Activated CD4-positive, alpha-beta memory T cell treated with anti-CD3 and anti-CD28 coated beads for 36 hours (primary cell): Measurements from ENCODE around the gene ATL2. TPM values are rescaled to one million over a fixed set of nuclear protein-coding genes. Genes with fewer than 3 reads are reported as not detected.

Experiments used
- CTCF ChIA-PET: fragments of 350-600 bp; sonication (Branson Sonifier 250); formaldehyde crosslinking; loops from one replicate; lab custom pipeline; 2021; ENCODE audit warnings: antibody characterized with exemption, inconsistent platforms; lab: Charles Lee
- POLR2A ChIA-PET: fragments of 350-600 bp; sonication (Branson Sonifier 250); formaldehyde crosslinking; loops from one replicate; lab custom pipeline; 2021; ENCODE audit warnings: antibody characterized with exemption; lab: Charles Lee
- DNase-seq: peaks from one replicate; pipeline ENCODE4 v3.0.0-alpha.2; 2020
- H3K27ac Mint-ChIP-seq: one replicate; pipeline ENCODE4 v1.8.0; 2021; ENCODE audit warnings: mixed read lengths
- H3K27me3 Mint-ChIP-seq: one replicate; pipeline ENCODE4 v1.8.0; 2021; ENCODE audit warnings: mixed read lengths
- H3K36me3 Mint-ChIP-seq: one replicate; pipeline ENCODE4 v1.8.0; 2021; ENCODE audit warnings: mixed read lengths
- H3K4me1 Mint-ChIP-seq: one replicate; pipeline ENCODE4 v1.8.0; 2021; ENCODE audit warnings: low read depth, mixed read lengths
- H3K4me3 Mint-ChIP-seq: one replicate; pipeline ENCODE4 v1.8.0; 2021; ENCODE audit warnings: mild to moderate bottlenecking, mixed read lengths
- H3K9me3 Mint-ChIP-seq: one replicate; pipeline ENCODE4 v1.8.0; 2021; ENCODE audit warnings: mixed read lengths
- intact Hi-C: fragments of 100-400 bp; cut with micrococcal nuclease; formaldehyde crosslinking; loops from one replicate; pipeline ENCODE4 v1.15.1; 2023
- total RNA-seq, 2 experiments: library from RNA; stranded (reverse); gene quantifications; one replicate each; pipeline ENCODE4 v1.2.3, GENCODE V29; 2021

ATL2 gene
- total RNA-seq, 2 experiments from 2014 or later = 51.3 to 53.9 TPM

- ChIA-PET CTCF (no interaction called here), POLR2A (no interaction called here)
- intact Hi-C loops = no loop called here
- Mint-ChIP-seq H3K4me3 (no peak overlapping the region), H3K4me1 (no peaks in the 10 kb centered on the region), H3K27me3 (no peaks in the 10 kb centered on the region), H3K36me3 (no peaks in the 10 kb centered on the region), H3K9me3 (peaks cover 16% of the 10 kb centered on the region), H3K27ac (no peak overlapping the region)
- DNase-seq = no peak
These were observed 32.4 kb upstream of the ATL2 start for GRCh38 chr2:38409156-38410102.

GRCh38 chr2:38407111-38407682 is 30.1 kb upstream of the ATL2 start:
- H3K27me3 Mint-ChIP-seq = no peaks in the 10 kb centered on the region
- intact Hi-C loops = no loop called here
- H3K4me1 Mint-ChIP-seq = no peaks in the 10 kb centered on the region
- peaks cover 4% of the 10 kb centered on the region for H3K9me3 Mint-ChIP-seq
- H3K27ac Mint-ChIP-seq = no peak overlapping the region
- no peaks in the 10 kb centered on the region for H3K36me3 Mint-ChIP-seq
- ChIA-PET CTCF (no interaction called here), POLR2A (no interaction called here)
- DNase-seq = no peak
- H3K4me3 Mint-ChIP-seq = no peak overlapping the region

DNA sequence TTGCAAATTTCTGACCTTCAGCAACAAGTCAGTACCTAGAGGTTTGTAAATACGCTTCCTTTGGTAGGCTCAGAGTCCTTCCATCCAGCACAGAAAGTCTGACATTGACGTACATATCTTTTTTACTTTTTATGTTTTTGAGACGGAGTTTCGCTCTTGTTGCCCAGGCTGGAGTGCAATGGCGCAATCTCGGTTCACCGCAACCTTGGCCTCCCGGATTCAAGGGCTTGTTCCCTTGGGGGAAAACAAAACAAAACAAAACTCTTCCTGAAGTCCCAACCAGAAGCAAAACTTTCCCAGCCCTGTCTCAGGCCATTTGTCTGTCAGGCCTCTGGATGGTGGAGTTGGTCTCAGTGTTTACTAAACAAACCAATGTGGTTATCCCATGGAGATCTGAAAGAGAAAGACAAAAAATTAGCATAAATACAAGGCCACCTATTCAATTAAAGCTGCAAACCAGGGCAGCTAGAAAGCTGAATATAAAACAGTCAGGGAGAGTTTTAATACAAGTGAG is 29.6 kb upstream of the ATL2 start:
- Mint-ChIP-seq H3K36me3 (no peaks in the 10 kb centered on the region), H3K4me1 (no peaks in the 10 kb centered on the region), H3K4me3 (no peak overlapping the region), H3K27me3 (no peaks in the 10 kb centered on the region), H3K27ac (no peak overlapping the region), H3K9me3 (no peaks in the 10 kb centered on the region)
- POLR2A ChIA-PET = interaction anchor here (1.6 kb wide), 1 partner anchor 29 kb away, joined by 3 read pairs; no protein-coding TSS in a partner anchor
- intact Hi-C loops = no loop called here
- CTCF ChIA-PET = interaction anchor here (2.1 kb wide), 1 partner anchor 101 kb away, joined by 6 read pairs; no protein-coding TSS in a partner anchor
- DNase-seq = no peak

- Mint-ChIP-seq H3K9me3 (no peaks in the 10 kb centered on the region), H3K4me1 (no peaks in the 10 kb centered on the region), H3K27me3 (no peaks in the 10 kb centered on the region), H3K36me3 (no peaks in the 10 kb centered on the region), H3K4me3 (no peak overlapping the region), H3K27ac (no peak overlapping the region)
- no peak for DNase-seq
- intact Hi-C loops = no loop called here
- ChIA-PET POLR2A (interaction anchor here (1.6 kb wide), 1 partner anchor 28 kb away, joined by 3 read pairs; no protein-coding TSS in a partner anchor), CTCF (interaction anchor here (2.1 kb wide), 1 partner anchor 102 kb away, joined by 6 read pairs; no protein-coding TSS in a partner anchor)
These were observed 29.0 kb upstream of the ATL2 start for GRCh38 chr2:38405917-38406596.

DNA sequence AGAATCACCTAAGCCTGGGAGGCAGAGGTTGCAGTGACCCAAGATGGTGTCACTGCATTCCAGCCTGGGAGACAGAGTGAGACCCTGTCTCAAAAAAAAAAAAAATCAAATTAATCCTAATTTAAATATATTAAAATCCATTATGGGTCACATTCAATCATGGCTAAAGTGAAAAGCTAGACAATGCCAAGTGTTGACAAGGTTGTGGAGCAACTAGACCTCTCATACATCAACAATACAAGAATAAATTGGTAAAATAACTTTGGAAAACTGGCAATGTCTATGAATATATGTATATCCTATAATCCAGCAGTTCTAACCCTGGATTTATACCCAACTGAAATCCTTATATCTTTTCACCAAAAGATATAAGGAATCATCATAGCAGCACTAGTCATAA is 23.4 kb upstream of the ATL2 start:
- no peaks in the 10 kb centered on the region for H3K4me1 Mint-ChIP-seq
- H3K27ac Mint-ChIP-seq = no peak overlapping the region
- DNase-seq = no peak
- CTCF ChIA-PET = no interaction called here
- intact Hi-C loops = no loop called here
- POLR2A ChIA-PET = interaction anchor here (0.9 kb wide), 1 partner anchor 20 kb away, joined by 3 read pairs; no protein-coding TSS in a partner anchor
- H3K36me3 Mint-ChIP-seq = no peaks in the 10 kb centered on the region
- H3K4me3 Mint-ChIP-seq = no peak overlapping the region
- no peaks in the 10 kb centered on the region for H3K27me3 Mint-ChIP-seq
- H3K9me3 Mint-ChIP-seq = no peaks in the 10 kb centered on the region

- no peaks in the 10 kb centered on the region for H3K9me3 Mint-ChIP-seq
These were observed 21.7 kb upstream of the ATL2 start for GRCh38 chr2:38398739-38399138.

GRCh38 chr2:38394903-38395341 is 17.8 kb upstream of the ATL2 start:
- Mint-ChIP-seq H3K27ac (no peak overlapping the region), H3K36me3 (no peaks in the 10 kb centered on the region), H3K4me1 (peaks cover 9% of the 10 kb centered on the region), H3K4me3 (no peak overlapping the region), H3K9me3 (no peaks in the 10 kb centered on the region), H3K27me3 (peaks cover 15% of the 10 kb centered on the region)
- intact Hi-C loops = loop anchor here (2.0 kb wide), 1 partner anchor 68 kb away; no protein-coding TSS in a partner anchor
- ChIA-PET POLR2A (no interaction called here), CTCF (no interaction called here)
- DNase-seq = no peak

More at GRCh38 chr2:38398739-38399138, 21.7 kb upstream of the ATL2 start:
- H3K27me3 Mint-ChIP-seq = peaks cover 6% of the 10 kb centered on the region
- CTCF ChIA-PET = interaction anchor here (1.0 kb wide), 1 partner anchor 107 kb away, joined by 3 read pairs; no protein-coding TSS in a partner anchor
- peaks cover 9% of the 10 kb centered on the region for H3K4me1 Mint-ChIP-seq
- no peak overlapping the region for H3K27ac Mint-ChIP-seq
- no peak overlapping the region for H3K4me3 Mint-ChIP-seq
- H3K36me3 Mint-ChIP-seq = no peaks in the 10 kb centered on the region
- no peak for DNase-seq
- intact Hi-C loops = no loop called here
- POLR2A ChIA-PET = no interaction called here

DNA sequence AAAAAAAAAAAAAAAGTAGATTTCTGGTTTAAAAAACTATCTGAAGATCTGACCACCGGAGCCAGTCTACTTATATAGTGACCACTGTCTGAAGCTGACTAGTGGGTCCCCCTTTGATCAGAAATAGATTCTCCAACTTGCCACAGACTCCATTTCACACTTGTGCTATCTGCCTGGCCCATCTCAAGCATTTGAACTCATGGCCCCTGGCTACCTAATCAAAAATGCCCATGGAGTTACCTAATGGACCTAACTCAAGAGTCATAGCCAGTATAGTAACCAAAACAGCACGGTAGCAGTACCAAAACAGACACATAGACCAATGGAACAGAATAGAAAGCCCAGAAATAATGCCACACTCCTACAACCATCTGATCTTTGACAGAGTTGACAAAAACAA is 17.0 kb upstream of the ATL2 start:
- no peaks in the 10 kb centered on the region for H3K9me3 Mint-ChIP-seq
- intact Hi-C loops = loop anchor here (2.0 kb wide), 1 partner anchor 69 kb away; no protein-coding TSS in a partner anchor

DNA sequence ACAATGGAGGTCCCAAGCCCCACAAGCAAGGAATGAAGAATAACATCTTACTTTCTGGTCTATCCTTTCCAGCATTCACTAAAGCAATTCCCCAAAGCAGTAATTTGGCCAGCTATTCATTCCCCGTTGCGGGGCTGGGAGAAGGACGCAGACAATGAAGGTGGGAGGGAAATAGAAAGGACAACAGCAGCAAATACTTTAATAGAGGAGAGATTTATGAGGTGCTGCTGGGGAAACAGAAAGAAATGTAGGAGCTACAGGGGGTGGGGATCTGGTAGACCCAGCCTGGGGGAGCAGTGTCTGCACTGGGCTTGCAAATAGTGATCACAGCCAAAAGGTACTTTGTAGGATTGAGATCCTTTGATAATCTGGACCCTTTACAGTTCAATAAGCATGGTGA is 13.9 kb upstream of the ATL2 start:
- ChIA-PET CTCF (no interaction called here), POLR2A (no interaction called here)
- Mint-ChIP-seq H3K27ac (no peak overlapping the region), H3K9me3 (no peaks in the 10 kb centered on the region), H3K27me3 (peaks cover 15% of the 10 kb centered on the region), H3K4me1 (peaks cover 23% of the 10 kb centered on the region), H3K36me3 (no peaks in the 10 kb centered on the region), H3K4me3 (no peak overlapping the region)
- no peak for DNase-seq
- intact Hi-C loops = no loop called here

More for the DNA sequence above, 17.0 kb upstream of the ATL2 start:
- no peak overlapping the region for H3K4me3 Mint-ChIP-seq
- H3K4me1 Mint-ChIP-seq = peaks cover 11% of the 10 kb centered on the region
- POLR2A ChIA-PET = no interaction called here
- CTCF ChIA-PET = interaction anchor here (0.9 kb wide), 1 partner anchor 18 kb away, joined by 3 read pairs; the partner anchor contains the start of gene ATL2
- no peak for DNase-seq
- no peaks in the 10 kb centered on the region for H3K36me3 Mint-ChIP-seq
- no peak overlapping the region for H3K27ac Mint-ChIP-seq
- peaks cover 15% of the 10 kb centered on the region for H3K27me3 Mint-ChIP-seq

- DNase-seq = no peak
- no peak overlapping the region for H3K27ac Mint-ChIP-seq
- intact Hi-C loops = loop anchor here (1.0 kb wide), 1 partner anchor 12 kb away; no protein-coding TSS in a partner anchor
- H3K27me3 Mint-ChIP-seq = peaks cover 9% of the 10 kb centered on the region
- CTCF ChIA-PET = interaction anchor here (1.2 kb wide), 1 partner anchor 11 kb away, joined by 3 read pairs; no protein-coding TSS in a partner anchor
- H3K4me1 Mint-ChIP-seq = peaks cover 14% of the 10 kb centered on the region
- no peak overlapping the region for H3K4me3 Mint-ChIP-seq
- H3K36me3 Mint-ChIP-seq = no peaks in the 10 kb centered on the region
- no peaks in the 10 kb centered on the region for H3K9me3 Mint-ChIP-seq
- POLR2A ChIA-PET = interaction anchor here (0.6 to 1.5 kb wide), 2 partner anchors 12 to 161 kb away, joined by 3 read pairs; no protein-coding TSS in a partner anchor
These were observed 10.8 kb upstream of the ATL2 start for GRCh38 chr2:38387887-38388286.

DNA sequence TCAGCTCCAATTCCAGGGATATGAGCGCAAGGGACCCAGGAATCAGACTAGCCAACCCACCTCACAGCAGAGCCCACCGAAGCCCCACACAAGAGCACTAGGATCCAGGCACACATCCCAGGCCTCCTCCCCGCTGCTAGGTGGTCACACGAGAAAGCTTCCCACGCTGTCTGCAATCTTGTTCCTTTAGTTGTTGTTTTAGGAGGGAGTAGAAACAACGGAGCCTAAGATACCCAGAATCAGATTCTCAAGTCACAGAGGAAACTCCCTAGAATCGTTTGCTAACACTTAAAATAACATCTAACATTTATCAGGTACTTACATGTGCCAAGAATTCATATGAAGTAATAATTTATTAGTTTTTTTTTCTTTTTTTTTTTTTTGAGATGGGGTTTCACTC is 9.7 kb upstream of the ATL2 start:
- intact Hi-C loops = no loop called here
- H3K4me1 Mint-ChIP-seq = peaks cover 14% of the 10 kb centered on the region
- no peak overlapping the region for H3K4me3 Mint-ChIP-seq
- ChIA-PET CTCF (interaction anchor here (1.0 kb wide), 1 partner anchor 121 kb away, joined by 5 read pairs; no protein-coding TSS in a partner anchor), POLR2A (interaction anchor here (1.5 kb wide), 1 partner anchor 11 kb away, joined by 3 read pairs; no protein-coding TSS in a partner anchor)
- no peaks in the 10 kb centered on the region for H3K9me3 Mint-ChIP-seq
- no peaks in the 10 kb centered on the region for H3K36me3 Mint-ChIP-seq
- peaks cover 8% of the 10 kb centered on the region for H3K27me3 Mint-ChIP-seq
- DNase-seq = no peak
- H3K27ac Mint-ChIP-seq = no peak overlapping the region
